Uterus (tissue), 2 donors: Measurements from ENCODE around the gene MAGEA2B.
"Not testable (repeated sequence)": the region's sequence is repeated elsewhere in the genome, so short reads cannot be mapped to it uniquely, and the experiment has no call there.

Experiments
- POLR2A ChIP-seq, 2 donors: fragments of 450-650 bp; IDR thresholded peaks; one replicate each; pipeline ENCODE4 v1.6.1; 2016; ENCODE audit warnings: antibody characterized with exemption in 2 of 2, mild to moderate bottlenecking in 1 of 2, moderate library complexity in 1 of 2
- TF ChIP-seq, protein P1 (sequence below), 4 experiments: fragments of 200-600 bp in 2 of 4; fragments of 450-650 bp in 2 of 4; sonication (generic) in 2 of 4; IDR thresholded peaks; one replicate each; pipeline ENCODE4 v1.5.1; 2016 to 2019; ENCODE audit warnings: antibody characterized with exemption in 4 of 4, mild to moderate bottlenecking in 2 of 4, moderate library complexity in 1 of 4

DNA sequence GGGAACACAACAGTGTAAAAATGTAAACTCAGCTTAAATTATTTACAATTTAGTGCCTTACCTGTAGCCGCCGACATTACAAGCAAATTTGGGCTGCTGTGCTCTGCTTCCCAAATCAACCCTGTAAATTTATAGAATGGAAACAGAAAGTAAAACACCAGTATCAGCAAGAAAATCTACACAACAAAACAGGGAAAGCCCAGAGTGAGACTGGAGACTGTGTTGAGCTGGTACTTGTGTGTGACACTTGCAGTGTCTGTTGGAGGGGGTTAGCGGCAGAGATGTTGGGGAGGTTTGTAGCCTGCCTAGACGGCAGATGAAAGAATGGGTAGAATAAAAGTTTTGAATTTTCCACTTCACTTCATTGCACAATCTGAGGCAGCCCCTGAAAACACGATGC is 1.2 kb upstream of the MAGEA2B start:
- TF ChIP-seq POLR2A (IDR thresholded peaks at IDR 0.05): not testable (repeated sequence)
- TF ChIP-seq, protein P1, sequence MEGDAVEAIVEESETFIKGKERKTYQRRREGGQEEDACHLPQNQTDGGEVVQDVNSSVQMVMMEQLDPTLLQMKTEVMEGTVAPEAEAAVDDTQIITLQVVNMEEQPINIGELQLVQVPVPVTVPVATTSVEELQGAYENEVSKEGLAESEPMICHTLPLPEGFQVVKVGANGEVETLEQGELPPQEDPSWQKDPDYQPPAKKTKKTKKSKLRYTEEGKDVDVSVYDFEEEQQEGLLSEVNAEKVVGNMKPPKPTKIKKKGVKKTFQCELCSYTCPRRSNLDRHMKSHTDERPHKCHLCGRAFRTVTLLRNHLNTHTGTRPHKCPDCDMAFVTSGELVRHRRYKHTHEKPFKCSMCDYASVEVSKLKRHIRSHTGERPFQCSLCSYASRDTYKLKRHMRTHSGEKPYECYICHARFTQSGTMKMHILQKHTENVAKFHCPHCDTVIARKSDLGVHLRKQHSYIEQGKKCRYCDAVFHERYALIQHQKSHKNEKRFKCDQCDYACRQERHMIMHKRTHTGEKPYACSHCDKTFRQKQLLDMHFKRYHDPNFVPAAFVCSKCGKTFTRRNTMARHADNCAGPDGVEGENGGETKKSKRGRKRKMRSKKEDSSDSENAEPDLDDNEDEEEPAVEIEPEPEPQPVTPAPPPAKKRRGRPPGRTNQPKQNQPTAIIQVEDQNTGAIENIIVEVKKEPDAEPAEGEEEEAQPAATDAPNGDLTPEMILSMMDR (IDR thresholded peaks at IDR 0.05): not testable (repeated sequence)
